IMR-90 (cell line): ENCODE data around the gene ROBO3. TPM values are rescaled to one million over a fixed set of nuclear protein-coding genes. Genes with fewer than 3 reads are reported as not detected.

Source experiments
- ATAC-seq: fragments of 200-7000 bp; cut with Tn5 transposase; 2 replicates; pipeline ENCODE4 v1.9.1; 2020; ENCODE audit warnings: low read depth, mild to moderate bottlenecking, moderate library complexity
- BruUV-seq: library from RNA; stranded (reverse); fragments of 400-500 nt; replicated peaks from 2 replicates; lab custom pipeline; 2021; lab: Mats Ljungman, UMichigan
- CTCF ChIA-PET: fragments of 300-600 bp; formaldehyde crosslinking; extraction: SDS; loops from one replicate; lab custom pipeline; 2021; ENCODE audit warnings: antibody characterized with exemption; lab: Yijun Ruan, JAX
- POLR2A ChIA-PET: fragments of 300-600 bp; sonication (Branson Sonifier 250); formaldehyde crosslinking; loops from one replicate; lab custom pipeline; 2022; ENCODE audit warnings: antibody characterized with exemption; ENCODE audit not compliant: unreplicated experiment; lab: Charles Lee
- DNase-seq: peaks from one replicate; pipeline ENCODE4 v3.0.0; 2013
- H2AFZ ChIP-seq: replicated peaks from 2 replicates; pipeline ENCODE3; 2013; ENCODE audit warnings: low read length, mild to moderate bottlenecking; ENCODE audit not compliant: poor library complexity
- H2AK5ac ChIP-seq: 2 replicates; pipeline ENCODE4 v1.6.1; 2013; ENCODE audit warnings: low read depth, low read length, inconsistent platforms
- H2AK9ac ChIP-seq: replicated peaks from 2 replicates; pipeline ENCODE3; 2013; ENCODE audit warnings: mild to moderate bottlenecking, low read depth, low read length, moderate library complexity; ENCODE audit not compliant: poor library complexity
- H2BK120ac ChIP-seq: 2 replicates; pipeline ENCODE4 v1.6.1; 2013; ENCODE audit warnings: low read depth, low read length, inconsistent platforms
- H2BK15ac ChIP-seq: 3 replicates; pipeline ENCODE4 v1.6.1; 2013; ENCODE audit warnings: low read depth, low read length, inconsistent platforms
- H2BK20ac ChIP-seq: 2 replicates; pipeline ENCODE4 v1.6.1; 2013; ENCODE audit warnings: low read depth, mild to moderate bottlenecking, inconsistent platforms, low read length, moderate library complexity
- H2BK5ac ChIP-seq: 2 replicates; pipeline ENCODE4 v1.6.1; 2013; ENCODE audit warnings: mild to moderate bottlenecking, low read depth, low read length, inconsistent platforms; ENCODE audit not compliant: poor library complexity, severe bottlenecking
- H3K14ac ChIP-seq: replicated peaks from 2 replicates; pipeline ENCODE4 v1.6.1; 2013; ENCODE audit warnings: low read depth, low read length, inconsistent platforms
- H3K18ac ChIP-seq: 2 replicates; pipeline ENCODE4 v1.6.1; 2013; ENCODE audit warnings: low read depth, low read length, control low read depth
- H3K23ac ChIP-seq: 2 replicates; pipeline ENCODE4 v1.6.1; 2013; ENCODE audit warnings: low read depth, low read length, inconsistent platforms
- H3K27ac ChIP-seq: 2 replicates; pipeline ENCODE4 v1.5.1; 2013; ENCODE audit warnings: mild to moderate bottlenecking, control low read depth, low read length; ENCODE audit not compliant: insufficient read depth
- H3K27me3 ChIP-seq: 2 replicates; pipeline ENCODE4 v1.6.1; 2013; ENCODE audit warnings: low read length; ENCODE audit not compliant: control insufficient read depth, insufficient read depth
- H3K36me3 ChIP-seq: 2 replicates; pipeline ENCODE4 v1.6.1; 2013; ENCODE audit warnings: low read length, mixed read lengths; ENCODE audit not compliant: control insufficient read depth, insufficient read depth
- H3K4ac ChIP-seq: 2 replicates; pipeline ENCODE4 v1.6.1; 2013; ENCODE audit warnings: low read depth, low read length, inconsistent platforms
- H3K4me1 ChIP-seq: 2 replicates; pipeline ENCODE4 v1.6.1; 2013; ENCODE audit warnings: low read length, mixed read lengths; ENCODE audit not compliant: control insufficient read depth, insufficient read depth
- H3K4me2 ChIP-seq: 2 replicates; pipeline ENCODE4 v1.6.1; 2013; ENCODE audit warnings: low read depth, mild to moderate bottlenecking, control low read depth, low read length, moderate library complexity
- H3K4me3 ChIP-seq: 2 replicates; pipeline ENCODE4 v1.5.1; 2013; ENCODE audit warnings: low read depth, mild to moderate bottlenecking, control low read depth, low read length, moderate library complexity; ENCODE audit not compliant: insufficient read depth
- H3K56ac ChIP-seq: 2 replicates; pipeline ENCODE4 v1.6.1; 2013; ENCODE audit warnings: low read length, inconsistent platforms; ENCODE audit not compliant: insufficient read depth; ENCODE audit errors: extremely low read depth
- H3K79me1 ChIP-seq, 2 experiments: 2 replicates each; pipeline ENCODE4 v1.6.1; 2013; ENCODE audit warnings: low read length in 2 of 2, inconsistent platforms in 1 of 2, low read depth in 1 of 2
- H3K9ac ChIP-seq: 2 replicates; pipeline ENCODE4 v1.6.1; 2013; ENCODE audit warnings: low read depth, low read length, control low read depth
- H3K9me1 ChIP-seq: 2 replicates; pipeline ENCODE4 v1.6.1; 2013; ENCODE audit warnings: low read length, inconsistent platforms; ENCODE audit not compliant: insufficient read depth
- H3K9me3 ChIP-seq: 2 replicates; pipeline ENCODE4 v1.6.1; 2013; ENCODE audit warnings: low read length; ENCODE audit not compliant: control insufficient read depth, insufficient read depth
- H4K20me1 ChIP-seq: 2 replicates; pipeline ENCODE4 v1.6.1; 2013; ENCODE audit warnings: low read length, inconsistent platforms; ENCODE audit not compliant: insufficient read depth
- H4K5ac ChIP-seq: 2 replicates; pipeline ENCODE4 v1.6.1; 2013; ENCODE audit warnings: mild to moderate bottlenecking, low read depth, low read length, control low read depth
- H4K8ac ChIP-seq, 2 experiments: 2 replicates each; pipeline ENCODE4 v1.6.1; 2013; ENCODE audit warnings: low read depth in 2 of 2, low read length in 2 of 2, control low read depth in 1 of 2, inconsistent platforms in 1 of 2
- H4K91ac ChIP-seq: 2 replicates; pipeline ENCODE4 v1.6.1; 2013; ENCODE audit warnings: low read depth, low read length, inconsistent platforms; ENCODE audit not compliant: insufficient read depth
- BHLHE40 ChIP-seq: fragments of 150-350 bp; IDR thresholded peaks from 2 replicates; pipeline ENCODE4 v1.6.1; 2016; ENCODE audit warnings: mild to moderate bottlenecking, low read depth, low read length
- CEBPB ChIP-seq: IDR thresholded peaks from 2 replicates; pipeline ENCODE4 v1.6.1; 2012; ENCODE audit warnings: low read depth, low read length, improper control_type of control experiment
- CHD1 ChIP-seq: IDR thresholded peaks from 2 replicates; pipeline ENCODE4 v1.6.1; 2012; ENCODE audit warnings: low read depth, low read length, improper control_type of control experiment
- FOS ChIP-seq: fragments of 150-350 bp; IDR thresholded peaks from 2 replicates; pipeline ENCODE4 v1.6.1; 2016; ENCODE audit warnings: low read depth, low read length
- MAFK ChIP-seq: IDR thresholded peaks from 2 replicates; pipeline ENCODE4 v1.6.1; 2012; ENCODE audit warnings: low read depth, low read length, improper control_type of control experiment
- MAZ ChIP-seq: IDR thresholded peaks from 2 replicates; pipeline ENCODE4 v1.6.1; 2012; ENCODE audit warnings: low read depth, mild to moderate bottlenecking, low read length, improper control_type of control experiment, moderate library complexity, borderline replicate concordance
- MXI1 ChIP-seq: IDR thresholded peaks from 2 replicates; pipeline ENCODE4 v1.6.1; 2012; ENCODE audit warnings: low read depth, mild to moderate bottlenecking, low read length, moderate library complexity, borderline replicate concordance
- NFE2L2 ChIP-seq: fragments of 150-350 bp; IDR thresholded peaks from 2 replicates; pipeline ENCODE4 v1.6.1; 2016; ENCODE audit warnings: low read depth, mild to moderate bottlenecking, low read length
- POLR2A ChIP-seq: IDR thresholded peaks from 2 replicates; pipeline ENCODE4 v1.6.1; 2012; ENCODE audit warnings: mild to moderate bottlenecking, low read depth, low read length
- RAD21 ChIP-seq: IDR thresholded peaks from 2 replicates; pipeline ENCODE4 v1.6.1; 2012; ENCODE audit warnings: low read length, improper control_type of control experiment
- RCOR1 ChIP-seq: IDR thresholded peaks from 2 replicates; pipeline ENCODE4 v1.6.1; 2012; ENCODE audit warnings: mild to moderate bottlenecking, low read length, improper control_type of control experiment; ENCODE audit not compliant: insufficient replicate concordance
- RFX5 ChIP-seq: IDR thresholded peaks from 2 replicates; pipeline ENCODE4 v1.8.0; 2012; ENCODE audit warnings: low read depth, mild to moderate bottlenecking, low read length, moderate library complexity
- SMC3 ChIP-seq: fragments of 150-350 bp; IDR thresholded peaks from 2 replicates; pipeline ENCODE4 v1.6.1; 2016; ENCODE audit warnings: low read depth, mild to moderate bottlenecking, antibody characterized with exemption, low read length, moderate library complexity
- WGBS, 2 experiments: methylation state at CpG; one replicate each; pipeline versions ENCODE4 v1.1.5 to v1.1.7; 2013; ENCODE audit warnings: missing lambda C conversion rate in 2 of 2; ENCODE audit not compliant: insufficient read length in 1 of 2; ENCODE audit errors: extremely low coverage in 2 of 2; 5-methylcytosine and 5-hydroxymethylcytosine counted together
- dilution Hi-C: fragments of 300-500 bp; cut with HindIII; formaldehyde crosslinking; loops from one replicate; pipeline ENCODE4 v1.14.3; 2018; ENCODE audit warnings: low sequenced_read_pairs; ENCODE audit not compliant: unreplicated experiment
- in situ Hi-C: fragments of 300-500 bp; cut with MboI; formaldehyde crosslinking; loops from 3 replicates; pipeline ENCODE4 v1.14.3; 2019; ENCODE audit warnings: low sequenced_read_pairs, inconsistent platforms, mixed read lengths
- intact Hi-C: fragments of 100-400 bp; cut with micrococcal nuclease; formaldehyde crosslinking; loops from 2 replicates; pipeline ENCODE4 v1.10.0; 2022
- polyA plus RNA-seq, 3 experiments: library from polyadenylated mRNA; depleted of rRNA; stranded (reverse); fragments of >200 nt; gene quantifications; 2 replicates each; pipeline ENCODE4 v1.2.3, GENCODE V29; 2012; ENCODE audit warnings: low replicate concordance in 1 of 3
- total RNA-seq: library from RNA; depleted of rRNA; stranded (reverse); fragments of >200 nt; gene quantifications from 2 replicates; pipeline ENCODE4 v1.2.3, GENCODE V29; 2012
- TF ChIP-seq, protein P1 (sequence below): fragments of 150-350 bp; IDR thresholded peaks from 2 replicates; pipeline ENCODE4 v1.6.1; 2016; ENCODE audit warnings: low read depth, mild to moderate bottlenecking, low read length, moderate library complexity, borderline replicate concordance
- TF ChIP-seq, protein P2 (sequence below): conservative IDR thresholded peaks from 2 replicates; pipeline ENCODE4 v1.5.1; 2012; ENCODE audit warnings: mild to moderate bottlenecking, low read depth, low read length, improper control_type of control experiment
- TF ChIP-seq, protein P3 (sequence below): fragments of 150-350 bp; IDR thresholded peaks from 2 replicates; pipeline ENCODE4 v1.6.1; 2017; ENCODE audit warnings: mild to moderate bottlenecking, antibody characterized with exemption, low read length, low read depth

Gene ROBO3
- total and polyA plus RNA-seq, 2 of the 4 experiments (the other 2 are of a cell fraction): 12.0 to 54.1 TPM

DNA sequence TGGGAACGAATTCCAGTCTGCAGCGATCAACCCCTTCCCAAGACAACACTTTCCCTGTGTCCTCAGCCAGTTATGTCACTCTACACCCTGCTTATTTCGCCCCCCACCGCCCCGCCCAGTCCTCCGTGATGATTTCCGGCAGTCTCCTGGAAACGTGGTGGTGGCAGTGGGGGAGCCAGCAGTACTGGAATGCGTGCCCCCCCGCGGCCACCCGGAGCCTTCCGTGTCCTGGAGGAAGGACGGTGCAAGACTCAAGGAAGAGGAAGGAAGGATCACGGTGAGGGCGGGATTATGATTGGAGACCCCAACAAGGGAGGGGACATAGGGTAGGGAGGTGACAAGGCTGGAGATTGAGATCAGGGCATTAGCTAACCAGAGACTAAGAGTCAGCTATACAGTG, 4.1 kb downstream of the ROBO3 start:
- Histone ChIP-seq H4K91ac (no peak overlapping the region), H2BK15ac (no peak overlapping the region), H3K9me3 (no peaks in the 10 kb centered on the region; the same call in 1 of the 2 replicates), H3K56ac (no peak overlapping the region), H3K27ac (no peak overlapping the region), H3K23ac (no peak overlapping the region), H3K4me3 (no peak overlapping the region), H3K9ac (no peak overlapping the region), H2AFZ (no peak overlapping the region), H3K79me1 (no peaks in the 10 kb centered on the region), H2BK120ac (no peak overlapping the region), H2BK5ac (no peak overlapping the region), H3K4me1 (peaks cover 2% of the 10 kb centered on the region), H2AK5ac (no peak overlapping the region), H3K4me2 (no peak overlapping the region), H3K18ac (no peak overlapping the region), H4K8ac (no peak overlapping the region), H3K9me1 (no peaks in the 10 kb centered on the region; the same call in 1 of the 2 replicates), H2AK9ac (no peak overlapping the region), H3K4ac (no peak overlapping the region), H4K5ac (no peak overlapping the region), H3K14ac (no peak overlapping the region), H3K27me3 (peaks cover 88% of the 10 kb centered on the region), H4K20me1 (0 out of 2 replicates have a peak, but pooled peaks cover 4% of the 10 kb centered on the region), H2BK20ac (no peak overlapping the region), H3K36me3 (no peaks in the 10 kb centered on the region)
- intact Hi-C loops (loop anchor here (10.0 kb wide), 2 partner anchors 465 to 795 kb away; no protein-coding TSS in a partner anchor), dilution Hi-C loops (no loop called here), in situ Hi-C loops (no loop called here)
- DNase-seq (no peak), ATAC-seq (no peak)
- ChIA-PET POLR2A (no interaction called here), CTCF (no interaction called here)
- no TSS peak for BruUV-seq
- TF ChIP-seq SMC3 (no peak), RFX5 (no peak), BHLHE40 (no peak), NFE2L2 (no peak), CHD1 (no peak), MAZ (no peak), POLR2A (no peak), MXI1 (no peak), RAD21 (no peak), RCOR1 (no peak), CEBPB (no peak), FOS (no peak), MAFK (no peak)
- TF ChIP-seq, protein P1, sequence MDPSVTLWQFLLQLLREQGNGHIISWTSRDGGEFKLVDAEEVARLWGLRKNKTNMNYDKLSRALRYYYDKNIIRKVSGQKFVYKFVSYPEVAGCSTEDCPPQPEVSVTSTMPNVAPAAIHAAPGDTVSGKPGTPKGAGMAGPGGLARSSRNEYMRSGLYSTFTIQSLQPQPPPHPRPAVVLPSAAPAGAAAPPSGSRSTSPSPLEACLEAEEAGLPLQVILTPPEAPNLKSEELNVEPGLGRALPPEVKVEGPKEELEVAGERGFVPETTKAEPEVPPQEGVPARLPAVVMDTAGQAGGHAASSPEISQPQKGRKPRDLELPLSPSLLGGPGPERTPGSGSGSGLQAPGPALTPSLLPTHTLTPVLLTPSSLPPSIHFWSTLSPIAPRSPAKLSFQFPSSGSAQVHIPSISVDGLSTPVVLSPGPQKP: no peak
- TF ChIP-seq, protein P2, sequence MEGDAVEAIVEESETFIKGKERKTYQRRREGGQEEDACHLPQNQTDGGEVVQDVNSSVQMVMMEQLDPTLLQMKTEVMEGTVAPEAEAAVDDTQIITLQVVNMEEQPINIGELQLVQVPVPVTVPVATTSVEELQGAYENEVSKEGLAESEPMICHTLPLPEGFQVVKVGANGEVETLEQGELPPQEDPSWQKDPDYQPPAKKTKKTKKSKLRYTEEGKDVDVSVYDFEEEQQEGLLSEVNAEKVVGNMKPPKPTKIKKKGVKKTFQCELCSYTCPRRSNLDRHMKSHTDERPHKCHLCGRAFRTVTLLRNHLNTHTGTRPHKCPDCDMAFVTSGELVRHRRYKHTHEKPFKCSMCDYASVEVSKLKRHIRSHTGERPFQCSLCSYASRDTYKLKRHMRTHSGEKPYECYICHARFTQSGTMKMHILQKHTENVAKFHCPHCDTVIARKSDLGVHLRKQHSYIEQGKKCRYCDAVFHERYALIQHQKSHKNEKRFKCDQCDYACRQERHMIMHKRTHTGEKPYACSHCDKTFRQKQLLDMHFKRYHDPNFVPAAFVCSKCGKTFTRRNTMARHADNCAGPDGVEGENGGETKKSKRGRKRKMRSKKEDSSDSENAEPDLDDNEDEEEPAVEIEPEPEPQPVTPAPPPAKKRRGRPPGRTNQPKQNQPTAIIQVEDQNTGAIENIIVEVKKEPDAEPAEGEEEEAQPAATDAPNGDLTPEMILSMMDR: no peak
- TF ChIP-seq, protein P3, sequence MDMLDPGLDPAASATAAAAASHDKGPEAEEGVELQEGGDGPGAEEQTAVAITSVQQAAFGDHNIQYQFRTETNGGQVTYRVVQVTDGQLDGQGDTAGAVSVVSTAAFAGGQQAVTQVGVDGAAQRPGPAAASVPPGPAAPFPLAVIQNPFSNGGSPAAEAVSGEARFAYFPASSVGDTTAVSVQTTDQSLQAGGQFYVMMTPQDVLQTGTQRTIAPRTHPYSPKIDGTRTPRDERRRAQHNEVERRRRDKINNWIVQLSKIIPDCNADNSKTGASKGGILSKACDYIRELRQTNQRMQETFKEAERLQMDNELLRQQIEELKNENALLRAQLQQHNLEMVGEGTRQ: no peak
- 0% methylated on average over 6 of the region's 16 CpGs; no CpG with 5 or more reads in 1 of the 2 experiments for WGBS, 2 experiments
